ENCODE measurements around the gene DGKH.

The DGKH gene

DNA sequence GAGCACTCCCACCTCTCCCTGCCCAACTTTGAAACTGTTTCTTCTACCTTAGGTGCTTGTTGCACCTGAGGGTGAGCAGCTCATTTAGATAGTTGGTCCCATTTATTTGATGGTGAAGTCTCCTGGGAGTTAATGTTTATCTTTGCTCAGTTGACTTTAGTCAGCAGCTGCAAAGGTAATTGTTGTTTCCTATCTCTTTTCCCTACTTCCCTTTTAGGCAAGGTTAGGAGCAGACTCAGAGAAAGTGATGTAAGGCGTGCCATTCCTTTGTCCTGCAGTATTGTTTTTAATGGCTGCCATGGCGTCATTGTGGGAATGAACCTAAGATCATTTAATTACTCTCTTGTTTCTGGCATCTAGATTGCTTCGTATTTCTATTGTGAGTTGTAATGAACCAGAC is 235.1 kb downstream of the DGKH start:
- DNase-seq: no peak

DNA sequence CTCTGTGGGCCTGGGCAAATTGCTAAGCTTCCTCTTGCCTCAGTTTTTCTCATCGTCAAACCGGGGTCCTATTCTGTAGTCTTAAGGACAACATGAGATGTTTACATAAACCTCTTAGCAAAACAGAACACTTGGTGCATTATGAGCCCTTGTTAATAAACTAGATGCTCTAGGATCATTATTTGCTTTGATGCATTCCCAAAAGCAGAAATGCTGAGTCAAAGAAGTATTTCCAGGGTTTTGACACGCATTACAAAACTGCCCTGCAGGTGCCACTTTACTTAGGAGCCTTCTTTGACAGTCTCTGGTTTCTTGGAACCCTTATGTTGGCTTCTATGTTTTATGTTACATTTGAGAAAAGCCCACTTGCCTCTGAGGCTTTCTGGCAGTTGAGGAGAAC is 235.6 kb downstream of the DGKH start:
- DNase-seq: no peak

All from activated CD4-positive, CD25-positive, alpha-beta regulatory T cell (primary cell).